ENCODE measurements around the gene ITGB6.
A peak's percentile ranks its signal among the peaks of the same experiment; 100 is the strongest.

The ITGB6 gene, protein sequence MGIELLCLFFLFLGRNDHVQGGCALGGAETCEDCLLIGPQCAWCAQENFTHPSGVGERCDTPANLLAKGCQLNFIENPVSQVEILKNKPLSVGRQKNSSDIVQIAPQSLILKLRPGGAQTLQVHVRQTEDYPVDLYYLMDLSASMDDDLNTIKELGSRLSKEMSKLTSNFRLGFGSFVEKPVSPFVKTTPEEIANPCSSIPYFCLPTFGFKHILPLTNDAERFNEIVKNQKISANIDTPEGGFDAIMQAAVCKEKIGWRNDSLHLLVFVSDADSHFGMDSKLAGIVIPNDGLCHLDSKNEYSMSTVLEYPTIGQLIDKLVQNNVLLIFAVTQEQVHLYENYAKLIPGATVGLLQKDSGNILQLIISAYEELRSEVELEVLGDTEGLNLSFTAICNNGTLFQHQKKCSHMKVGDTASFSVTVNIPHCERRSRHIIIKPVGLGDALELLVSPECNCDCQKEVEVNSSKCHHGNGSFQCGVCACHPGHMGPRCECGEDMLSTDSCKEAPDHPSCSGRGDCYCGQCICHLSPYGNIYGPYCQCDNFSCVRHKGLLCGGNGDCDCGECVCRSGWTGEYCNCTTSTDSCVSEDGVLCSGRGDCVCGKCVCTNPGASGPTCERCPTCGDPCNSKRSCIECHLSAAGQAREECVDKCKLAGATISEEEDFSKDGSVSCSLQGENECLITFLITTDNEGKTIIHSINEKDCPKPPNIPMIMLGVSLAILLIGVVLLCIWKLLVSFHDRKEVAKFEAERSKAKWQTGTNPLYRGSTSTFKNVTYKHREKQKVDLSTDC

DNA sequence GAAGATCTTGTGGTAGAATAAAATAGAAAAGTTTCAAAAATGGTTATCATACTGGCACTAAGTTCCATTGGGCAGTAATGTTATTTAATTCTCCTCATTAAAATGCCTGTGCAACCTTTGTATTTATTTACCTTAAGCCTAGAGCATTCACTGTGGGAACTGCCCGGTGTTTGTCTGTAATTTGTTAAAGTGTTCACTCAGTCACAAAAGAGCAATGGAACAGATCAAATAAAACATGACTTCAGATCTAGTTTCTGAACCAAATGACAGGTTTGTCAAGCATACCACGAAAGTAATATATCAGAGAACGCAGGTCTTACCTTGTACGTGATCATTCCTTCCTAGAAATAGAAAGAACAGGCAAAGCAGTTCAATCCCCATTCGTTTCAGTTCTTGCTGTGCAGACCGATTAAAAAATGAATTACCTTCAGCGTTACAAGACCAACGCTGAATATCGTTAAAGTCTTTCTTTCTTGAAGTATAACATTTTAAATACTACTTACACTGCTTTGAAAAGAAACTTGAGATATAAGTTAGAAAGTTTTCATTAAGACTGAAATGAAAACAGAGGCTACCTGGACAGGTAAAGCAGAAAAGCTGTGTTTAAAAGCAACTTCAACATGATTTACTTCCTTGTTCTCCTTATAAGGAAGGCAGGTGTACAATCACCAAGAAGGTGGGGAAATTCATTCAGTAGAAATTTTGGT, at the start of gene ITGB6:
Gene ITGB6, minus strand, starts transcription at position 590 of the 707 bp plus-strand sequence. Its CDS starts 209 bp downstream, at position 381.
- DNase-seq (ENCODE audit: low read depth in 2 of 2), result no peak

DNA sequence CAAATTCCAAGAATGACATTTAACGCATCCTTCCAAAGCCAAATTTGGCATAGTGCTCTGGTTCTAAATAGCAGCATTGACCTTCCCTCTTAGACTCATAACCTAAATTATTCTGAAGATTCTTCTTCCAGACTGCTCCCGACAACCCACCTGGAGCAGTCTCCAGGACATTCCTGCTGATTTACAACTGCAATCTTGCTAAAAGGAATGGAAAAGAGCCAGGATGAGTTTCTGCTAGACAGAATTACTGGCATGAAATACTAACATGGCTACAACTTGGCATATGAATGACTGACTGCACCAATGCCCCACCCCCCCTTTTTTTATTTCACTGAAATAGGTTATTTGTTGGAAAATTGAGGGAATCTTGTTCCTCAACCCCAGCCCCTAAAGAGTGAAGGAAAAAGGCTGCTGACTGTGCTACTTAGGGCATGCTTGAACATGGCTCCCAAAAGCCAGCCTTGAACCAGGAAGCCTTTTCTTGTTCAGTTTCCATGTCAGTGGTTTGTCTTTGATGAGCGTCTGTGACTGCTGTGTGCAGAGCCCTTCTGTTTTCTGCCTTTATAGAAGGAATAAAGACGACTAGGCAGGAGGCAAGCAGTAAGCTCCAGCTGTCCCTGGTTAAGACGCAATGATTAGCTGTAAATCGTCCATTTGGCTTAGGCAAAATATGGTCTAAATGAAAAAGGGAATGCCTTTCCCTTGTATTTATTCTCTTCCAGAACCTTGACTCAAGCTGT, 47.4 kb upstream of the ITGB6 start:
- DNase-seq (ENCODE audit: low read depth in 2 of 2), result no peak

DNA sequence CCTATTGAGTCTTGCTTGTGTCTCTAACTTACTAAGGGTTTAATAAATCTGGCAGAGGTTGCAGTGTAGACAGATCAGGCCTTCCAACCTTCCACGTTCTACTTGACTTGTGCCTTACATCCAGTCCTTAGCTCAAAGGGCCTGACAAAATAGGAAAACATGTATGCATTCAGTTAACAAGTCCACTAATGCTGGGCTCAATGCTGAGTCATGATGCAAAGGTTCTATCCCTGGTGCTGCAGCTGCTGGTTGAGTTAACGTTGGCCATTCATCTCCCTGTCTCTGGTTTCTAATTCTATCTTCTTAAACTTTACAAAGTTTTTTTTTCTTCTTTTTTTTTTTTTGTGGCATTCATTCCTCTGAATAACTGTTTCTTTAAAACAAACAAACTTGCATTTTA, 46.3 kb upstream of the ITGB6 start:
- DNase-seq (ENCODE audit: low read depth in 2 of 2), result no peak

DNA sequence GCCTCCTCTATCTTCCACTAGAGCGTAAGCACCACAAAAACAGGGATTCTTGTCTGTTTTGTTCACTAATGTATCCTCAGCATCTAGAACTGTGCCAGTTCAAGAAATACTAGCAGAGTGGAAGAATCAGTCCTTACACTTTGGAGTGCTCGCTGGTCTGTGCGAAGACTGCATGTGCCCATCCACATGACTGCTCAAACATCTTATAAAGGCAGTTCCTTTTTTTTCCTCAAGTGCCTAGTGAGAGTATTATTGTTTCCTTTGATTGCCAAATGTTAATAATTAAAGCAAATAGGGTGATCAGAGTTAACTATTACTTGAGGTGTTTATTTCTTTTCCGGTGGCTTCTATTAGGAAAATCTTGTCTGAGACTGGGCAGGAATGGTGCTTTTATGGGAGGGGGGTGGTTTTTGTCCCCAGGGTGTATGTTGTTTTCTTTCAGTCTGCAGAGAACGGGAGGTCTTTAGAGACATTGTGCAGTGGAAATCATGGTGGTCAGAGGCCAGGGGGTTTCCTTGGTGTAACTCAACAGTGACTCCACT, 45.6 kb upstream of the ITGB6 start:
- no peak for DNase-seq (ENCODE audit: low read depth in 2 of 2)

DNA sequence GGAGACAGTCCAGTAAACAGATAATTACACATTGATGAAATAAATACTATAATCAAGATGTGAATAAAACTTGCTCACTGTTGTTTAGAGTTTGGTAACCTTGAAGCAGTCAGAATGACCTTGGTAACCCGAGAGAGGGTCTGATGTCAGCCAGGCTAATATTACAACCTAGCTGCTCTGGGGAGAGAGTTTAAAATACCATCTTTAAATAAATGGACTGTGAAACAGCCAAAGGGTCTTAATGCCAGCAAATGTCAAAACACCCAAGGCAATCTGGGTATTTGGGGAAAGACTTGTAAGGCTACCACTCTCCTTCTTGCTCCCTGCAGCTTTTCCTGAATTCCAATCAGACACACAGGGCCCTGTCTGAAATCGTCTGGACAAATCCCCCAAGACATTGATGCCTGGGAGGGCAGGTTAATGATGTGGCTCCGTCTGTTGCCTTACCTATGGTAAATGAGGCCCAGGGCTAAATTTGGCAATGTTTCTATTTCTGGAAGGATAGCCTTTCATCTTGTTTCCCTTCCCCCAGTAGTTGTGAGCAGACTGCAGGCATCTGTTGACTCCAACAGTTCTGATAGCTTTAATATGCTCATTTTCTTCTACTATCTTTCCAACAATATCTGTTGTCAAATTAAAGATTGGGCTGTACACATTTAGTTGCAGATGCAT, 43.0 kb upstream of the ITGB6 start:
- no peak for DNase-seq (ENCODE audit: low read depth in 2 of 2)

DNA sequence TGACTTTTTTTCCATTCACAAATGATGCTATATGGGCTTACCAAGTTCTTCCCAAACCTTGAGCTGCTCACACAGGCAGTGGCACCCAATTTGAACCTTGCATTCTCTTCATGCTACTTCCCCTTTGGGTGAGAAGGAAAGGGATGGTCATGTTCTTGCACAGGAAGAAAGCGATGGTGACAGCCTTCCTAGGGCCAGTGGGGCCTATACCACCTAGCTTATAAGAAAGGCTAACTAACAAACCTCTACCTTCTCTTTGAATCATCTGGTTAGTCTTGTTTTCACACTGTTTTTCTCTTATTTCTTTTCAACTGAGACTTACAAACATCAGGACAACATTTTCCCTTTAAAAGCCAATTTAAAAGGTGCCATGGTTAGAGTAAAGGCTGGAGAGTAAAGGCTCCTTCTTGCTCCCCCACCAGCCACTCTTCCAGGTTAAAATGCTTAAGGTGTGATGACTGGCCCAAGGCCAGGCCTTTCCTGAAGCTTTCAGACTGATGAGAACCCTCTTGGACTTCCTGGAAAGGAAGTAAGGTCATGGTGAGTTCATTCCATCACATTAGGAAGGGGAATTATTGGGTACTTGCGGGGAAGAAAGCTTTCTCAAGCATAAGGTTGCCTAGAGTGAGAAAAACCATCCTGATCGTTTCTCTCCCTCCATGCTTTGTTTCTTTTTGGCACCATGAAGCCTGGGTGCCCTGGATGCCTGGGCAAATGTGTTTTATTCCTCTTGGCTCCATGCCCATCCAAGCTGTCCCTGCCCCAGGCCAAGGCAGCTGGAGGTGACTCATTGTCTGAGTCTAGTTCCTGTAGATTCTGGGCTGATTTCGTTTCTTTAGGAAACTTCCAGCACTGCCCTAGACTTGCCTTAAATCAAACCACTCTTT, 41.4 kb upstream of the ITGB6 start:
- DNase-seq (ENCODE audit: low read depth in 2 of 2), result no peak

DNA sequence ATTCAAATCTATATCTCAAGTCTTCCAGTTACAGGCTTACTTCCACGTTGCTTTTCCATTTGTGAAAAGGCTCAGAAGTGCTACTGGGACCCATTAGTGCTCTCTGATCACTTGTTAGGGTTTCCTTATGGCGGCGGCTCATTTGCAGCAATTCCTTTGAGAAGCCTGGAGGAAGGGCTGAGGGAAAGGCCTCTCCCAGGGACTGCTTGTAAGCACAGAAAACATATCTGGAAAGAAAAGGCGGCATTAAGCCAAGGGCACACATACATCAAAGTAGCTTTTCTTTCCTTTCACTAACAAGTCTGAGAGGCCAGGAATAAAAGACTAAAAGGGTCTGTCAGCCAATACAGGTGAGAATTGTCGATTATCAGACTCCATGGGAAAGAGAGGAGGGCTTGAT, 39.4 kb upstream of the ITGB6 start:
- DNase-seq (ENCODE audit: low read depth in 2 of 2), result no peak

DNA sequence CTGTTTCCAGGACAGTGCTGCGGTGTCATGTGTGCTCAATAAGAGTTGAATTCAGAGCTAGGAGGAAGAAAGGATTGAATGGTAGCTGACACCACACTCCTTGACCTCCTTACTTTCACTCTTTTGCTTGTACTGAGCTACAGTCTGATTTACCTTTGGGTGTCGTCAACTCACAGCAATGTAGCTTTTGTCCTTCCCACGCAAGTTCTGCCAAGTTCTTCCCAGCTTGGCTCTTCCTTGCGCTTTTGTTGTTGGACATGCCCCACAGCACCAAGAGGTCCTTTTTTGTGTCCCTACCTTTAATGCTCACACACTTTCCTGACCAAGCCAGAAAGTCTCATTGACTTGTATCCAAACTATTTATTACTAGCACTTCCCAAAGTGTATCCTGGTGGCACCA, 38.3 kb upstream of the ITGB6 start:
- DNase-seq (ENCODE audit: low read depth in 2 of 2), result no peak

DNA sequence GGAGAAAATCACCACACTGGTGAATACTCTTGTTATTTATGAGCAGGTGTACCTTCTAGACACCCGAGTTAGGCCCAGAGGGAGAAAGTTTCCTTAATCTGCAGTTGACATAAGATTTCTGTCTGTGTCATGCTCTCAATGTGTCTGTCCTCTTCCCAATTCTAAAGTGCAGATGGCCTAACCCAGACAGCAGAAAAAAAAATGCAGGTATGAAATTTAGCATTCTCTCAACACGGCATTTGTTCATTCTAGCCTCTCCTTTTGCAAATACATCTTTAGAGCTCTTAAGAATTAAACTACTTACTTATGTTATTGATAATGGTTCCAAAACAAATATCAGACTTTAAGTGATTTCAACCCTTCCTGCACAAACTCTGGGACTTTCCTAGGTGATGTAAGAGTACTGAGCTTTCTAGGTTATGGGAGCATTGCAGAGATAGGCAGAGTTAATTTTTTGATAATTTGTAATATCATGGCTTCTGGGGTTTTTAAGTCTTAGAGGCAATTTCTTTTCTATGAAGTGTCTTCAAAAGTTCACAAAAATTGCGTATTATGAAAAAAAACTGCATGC, 32.9 kb upstream of the ITGB6 start:
- DNase-seq (ENCODE audit: low read depth in 2 of 2), result no peak

DNA sequence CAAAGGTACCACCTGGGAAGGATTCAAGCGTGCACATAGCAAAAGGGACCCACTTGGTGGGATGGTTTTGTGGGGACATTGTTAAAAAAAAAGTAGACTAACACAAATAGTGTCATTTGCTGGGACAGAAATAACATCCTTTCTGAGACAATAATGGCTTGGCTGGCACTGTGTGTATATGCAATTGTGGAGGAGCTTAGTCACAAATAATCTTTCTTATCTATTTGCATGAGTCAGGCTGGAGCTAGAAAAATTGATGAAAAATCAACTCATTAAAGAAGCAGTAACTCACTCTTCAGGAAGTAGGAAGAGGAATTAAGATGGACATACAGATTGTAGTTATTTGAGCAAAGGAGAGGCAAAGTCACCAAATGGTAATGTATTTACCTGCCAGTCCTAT, 29.5 kb upstream of the ITGB6 start:
- no peak for DNase-seq (ENCODE audit: low read depth in 2 of 2)

DNA sequence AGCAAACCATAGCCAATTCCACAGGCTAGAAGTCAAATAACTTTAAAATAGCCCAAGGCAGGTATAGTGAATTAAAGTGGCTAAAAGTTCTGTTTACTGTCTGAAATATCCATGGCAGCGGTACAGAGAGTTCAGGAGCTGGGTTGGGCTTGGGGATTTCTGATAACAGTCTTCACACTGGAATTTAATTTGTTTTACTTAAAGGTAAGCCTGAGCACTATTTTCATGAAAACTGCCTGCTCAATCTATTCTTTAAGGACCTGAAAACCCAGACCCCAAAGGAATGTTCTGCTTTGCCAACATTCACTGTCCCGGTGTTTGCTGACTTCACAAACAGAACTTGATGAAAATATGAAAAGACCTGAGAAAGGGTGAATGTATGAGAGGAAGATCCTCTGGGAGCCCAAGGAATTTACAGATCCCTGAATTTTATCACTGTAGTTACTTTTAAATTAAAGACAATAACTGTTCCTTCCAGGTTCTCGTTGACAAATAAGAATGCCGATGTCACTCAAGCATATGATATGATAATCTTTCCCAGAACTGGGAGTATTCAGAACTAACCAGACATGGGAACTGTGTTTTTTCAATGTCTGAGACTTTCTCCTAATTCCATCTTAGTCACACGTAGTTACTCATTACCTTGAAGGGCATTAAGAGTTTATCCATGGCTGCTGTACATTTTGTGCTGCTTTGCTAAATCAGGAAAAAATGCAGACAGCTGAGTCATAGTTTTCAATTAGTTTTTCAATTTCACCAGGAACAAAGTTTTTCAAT, 28.3 kb upstream of the ITGB6 start:
- no peak for DNase-seq (ENCODE audit: low read depth in 2 of 2)

DNA sequence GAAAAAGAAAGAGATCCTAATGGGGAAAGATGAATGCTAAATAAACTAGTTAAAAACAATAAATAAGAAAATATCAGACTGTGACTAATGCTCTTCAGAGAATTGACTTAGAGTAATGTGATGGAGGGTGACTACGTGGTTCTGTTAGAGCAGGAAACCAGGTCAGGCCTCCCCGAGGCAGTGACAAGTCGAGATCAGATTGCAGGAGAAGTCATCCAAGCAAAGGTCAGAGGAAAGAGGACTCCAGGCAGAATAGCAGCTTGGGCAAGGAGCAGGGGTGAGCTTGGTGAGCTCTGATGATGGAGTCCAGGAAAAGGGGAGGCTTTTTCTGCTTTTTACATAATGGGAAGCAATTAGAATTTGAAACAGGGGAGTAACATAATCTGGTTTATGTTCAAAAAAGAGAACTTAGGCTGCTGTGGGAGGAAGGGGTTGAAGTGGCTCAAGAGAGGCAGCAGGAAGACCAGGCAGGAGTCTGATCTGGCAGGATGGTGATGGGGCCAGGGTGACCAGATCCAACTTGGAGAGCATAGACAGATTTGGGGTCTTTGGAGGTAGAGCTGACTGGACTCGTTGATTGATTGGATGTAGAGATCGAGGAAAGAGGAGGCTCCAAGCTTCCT, 27.3 kb upstream of the ITGB6 start:
- DNase-seq (ENCODE audit: low read depth in 2 of 2), result no peak

DNA sequence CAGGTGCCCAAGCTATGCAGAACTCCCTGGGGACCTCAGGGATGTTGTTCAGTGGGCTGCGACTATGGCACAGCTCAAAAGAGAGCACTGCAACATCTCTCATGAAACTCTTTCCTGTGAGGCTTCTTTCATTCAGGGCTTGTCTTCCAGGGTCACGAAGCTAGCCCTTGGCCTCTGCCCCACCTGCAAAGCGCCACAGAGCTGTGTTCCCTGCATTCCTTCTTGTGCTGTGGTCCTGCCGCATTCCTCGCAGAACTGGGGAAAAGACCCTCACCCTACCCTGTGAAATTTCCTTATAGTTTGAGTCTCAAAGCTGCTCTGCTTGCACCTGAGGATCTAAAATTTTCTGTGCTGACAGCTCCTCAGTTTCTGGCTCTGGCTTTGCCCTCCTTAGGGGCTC, 26.3 kb upstream of the ITGB6 start:
- DNase-seq (ENCODE audit: low read depth in 2 of 2), result no peak

DNA sequence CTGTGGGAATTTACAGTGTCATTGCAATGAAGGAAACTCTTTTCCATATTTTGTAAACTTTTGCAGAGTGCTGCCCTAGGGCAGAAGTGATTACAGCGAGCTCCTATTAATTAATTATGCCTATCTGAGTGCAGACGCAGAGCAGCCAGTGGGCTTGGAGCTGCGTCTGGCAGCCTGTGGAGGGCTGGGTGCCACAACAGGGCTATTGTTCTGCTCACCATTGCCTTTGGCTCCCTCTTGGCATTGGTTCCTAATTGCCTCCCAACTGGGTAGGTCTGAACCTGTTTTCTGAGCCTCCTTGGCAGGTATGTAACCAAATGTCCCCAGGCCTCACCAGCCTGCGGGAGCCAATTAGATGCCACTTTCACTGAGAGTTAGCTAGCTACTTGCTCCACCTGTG, 25.6 kb upstream of the ITGB6 start:
- DNase-seq (ENCODE audit: low read depth in 2 of 2), result no peak

DNA sequence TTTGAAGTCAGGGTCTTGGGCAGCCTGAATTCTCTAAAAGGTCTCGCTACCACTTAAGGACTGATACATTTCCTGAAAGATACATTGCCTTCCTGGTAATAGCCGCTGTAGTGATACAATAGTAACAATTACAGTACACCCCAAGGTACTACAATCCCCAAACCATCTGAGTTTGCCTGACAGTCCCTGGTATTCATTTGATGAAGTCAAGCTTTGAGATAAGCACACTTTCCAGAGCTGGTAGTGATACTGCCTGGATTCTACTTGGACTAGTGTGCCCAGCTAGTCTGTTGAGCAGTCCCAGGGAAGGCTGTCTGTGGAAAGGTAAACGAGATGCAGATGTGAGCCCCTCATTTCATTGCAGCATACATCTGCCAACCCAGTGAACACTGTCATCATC, 24.4 kb upstream of the ITGB6 start:
- DNase-seq (ENCODE audit: low read depth in 2 of 2), result no peak

DNA sequence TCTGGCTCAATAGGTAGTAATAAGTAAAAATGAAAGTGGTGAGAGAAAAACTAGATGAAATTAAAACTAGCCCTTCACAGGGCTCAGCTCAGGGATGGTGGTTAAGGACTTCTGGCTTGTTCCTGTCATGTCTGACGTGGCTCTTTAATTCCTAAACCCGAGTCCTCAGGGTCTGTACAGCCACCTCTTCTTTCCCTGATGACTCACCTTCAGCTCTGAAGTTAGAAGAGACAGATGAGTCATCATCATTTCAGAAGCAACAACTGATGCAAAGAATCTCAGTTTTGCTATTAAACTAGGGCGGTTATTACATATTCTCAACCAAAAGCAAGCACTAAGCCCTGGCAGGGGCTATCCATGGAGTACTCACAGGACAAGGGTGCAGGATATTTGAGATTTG, 24.0 kb upstream of the ITGB6 start:
- peak; percentile 15 to 23 for DNase-seq (ENCODE audit: low read depth in 2 of 2)

DNA sequence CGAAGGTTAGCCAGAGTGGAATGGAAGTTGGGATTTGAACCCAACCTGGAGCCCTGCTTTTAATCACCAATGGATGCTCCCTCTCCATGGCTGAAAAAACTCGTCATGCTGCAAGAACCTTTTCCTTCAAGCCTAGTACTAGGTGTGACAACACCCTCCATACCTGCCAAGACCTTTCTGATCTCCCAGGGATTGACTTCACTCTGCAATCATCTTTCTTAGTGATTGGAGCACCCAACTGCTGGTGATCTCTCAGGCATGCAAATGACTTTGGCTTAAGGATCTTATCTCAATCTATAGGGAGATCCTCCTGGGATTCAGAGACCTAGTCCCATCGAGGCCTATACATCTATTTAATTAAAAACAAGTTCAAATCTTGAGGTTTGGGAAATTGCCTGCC, 23.5 kb upstream of the ITGB6 start:
- no peak for DNase-seq (ENCODE audit: low read depth in 2 of 2)

DNA sequence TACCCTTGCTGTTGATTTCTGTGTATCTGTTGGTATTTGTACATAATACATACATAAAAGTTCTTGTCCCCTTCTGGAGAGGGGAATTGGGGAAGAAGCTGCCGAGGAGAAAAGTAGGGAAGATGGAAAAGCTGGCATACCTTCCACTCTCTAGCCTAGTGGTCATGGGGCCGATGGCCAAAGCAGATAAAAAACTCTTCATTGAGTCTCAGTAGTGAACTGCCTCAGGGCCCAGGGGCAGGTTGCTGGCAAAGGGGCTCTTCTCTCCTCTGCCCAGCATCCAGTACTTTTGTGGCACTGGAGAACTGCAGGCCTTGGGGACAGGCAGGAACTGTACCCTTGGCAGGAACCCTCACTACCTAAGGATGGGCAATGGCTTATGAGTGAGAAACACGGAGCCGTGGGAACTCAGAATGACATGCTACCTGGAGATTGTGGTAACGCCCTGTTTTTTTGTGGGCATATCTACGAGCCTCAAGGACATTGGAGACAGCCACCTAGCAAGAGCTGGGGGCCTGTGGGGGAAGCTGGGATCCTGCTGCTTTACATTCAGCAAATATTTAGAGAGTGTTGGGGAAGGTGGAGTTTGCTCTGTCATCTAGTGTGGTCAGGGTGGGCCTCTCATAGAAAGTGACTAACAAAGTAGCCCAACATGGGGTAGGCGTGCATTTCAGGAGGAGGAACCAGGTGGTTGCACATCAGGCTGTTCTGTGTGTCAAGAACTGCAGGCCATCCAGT, 22.6 kb upstream of the ITGB6 start:
- DNase-seq (ENCODE audit: low read depth in 2 of 2), result no peak

Data from activated CD4-positive, alpha-beta T cell treated with anti-CD3 and anti-CD28 coated beads for 24 hours (primary cell).